GM12874 (cell line): ENCODE measurements around the gene EXOC4.

Source experiments
- TF ChIP-seq, protein P1 (sequence below): IDR thresholded peaks from 2 replicates; pipeline ENCODE4 v1.5.1; 2011; ENCODE audit warnings: low read depth, mild to moderate bottlenecking, control low read depth, low read length, moderate library complexity; ENCODE audit not compliant: insufficient read depth

The EXOC4 gene

GRCh38 chr7:133780912-133781311, 528.0 kb downstream of the EXOC4 start:
- TF ChIP-seq, protein P1, sequence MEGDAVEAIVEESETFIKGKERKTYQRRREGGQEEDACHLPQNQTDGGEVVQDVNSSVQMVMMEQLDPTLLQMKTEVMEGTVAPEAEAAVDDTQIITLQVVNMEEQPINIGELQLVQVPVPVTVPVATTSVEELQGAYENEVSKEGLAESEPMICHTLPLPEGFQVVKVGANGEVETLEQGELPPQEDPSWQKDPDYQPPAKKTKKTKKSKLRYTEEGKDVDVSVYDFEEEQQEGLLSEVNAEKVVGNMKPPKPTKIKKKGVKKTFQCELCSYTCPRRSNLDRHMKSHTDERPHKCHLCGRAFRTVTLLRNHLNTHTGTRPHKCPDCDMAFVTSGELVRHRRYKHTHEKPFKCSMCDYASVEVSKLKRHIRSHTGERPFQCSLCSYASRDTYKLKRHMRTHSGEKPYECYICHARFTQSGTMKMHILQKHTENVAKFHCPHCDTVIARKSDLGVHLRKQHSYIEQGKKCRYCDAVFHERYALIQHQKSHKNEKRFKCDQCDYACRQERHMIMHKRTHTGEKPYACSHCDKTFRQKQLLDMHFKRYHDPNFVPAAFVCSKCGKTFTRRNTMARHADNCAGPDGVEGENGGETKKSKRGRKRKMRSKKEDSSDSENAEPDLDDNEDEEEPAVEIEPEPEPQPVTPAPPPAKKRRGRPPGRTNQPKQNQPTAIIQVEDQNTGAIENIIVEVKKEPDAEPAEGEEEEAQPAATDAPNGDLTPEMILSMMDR = no peak

DNA sequence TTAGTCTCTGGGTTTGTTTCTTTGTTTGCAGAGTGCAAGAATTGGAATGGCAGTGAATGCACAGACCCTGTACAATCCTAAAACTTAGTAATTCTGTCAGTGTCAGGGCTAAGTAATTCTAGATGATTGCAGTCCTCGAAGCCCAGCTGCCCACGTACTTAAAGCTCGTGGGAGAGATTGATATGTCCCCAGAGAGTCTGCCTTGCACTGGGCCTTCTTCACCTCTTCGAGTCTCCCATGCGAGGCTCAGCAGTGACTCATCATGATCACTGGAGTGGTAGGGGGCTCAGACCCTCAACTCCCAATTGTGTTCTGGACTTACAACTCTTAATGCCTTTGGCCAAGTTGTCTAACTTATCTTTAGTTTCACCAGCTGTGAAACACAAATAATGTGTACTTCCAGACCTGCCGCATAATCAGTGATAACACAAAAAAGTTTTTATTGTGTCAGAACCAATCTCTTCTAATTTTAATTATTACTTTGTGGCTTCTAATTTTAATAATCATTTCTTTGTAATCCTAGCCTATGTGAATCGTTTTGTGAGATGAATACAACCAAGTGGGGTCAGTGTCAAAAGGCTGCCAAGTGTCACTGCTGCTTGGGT, 528.7 kb downstream of the EXOC4 start:
- TF ChIP-seq, protein P1 = no peak

DNA sequence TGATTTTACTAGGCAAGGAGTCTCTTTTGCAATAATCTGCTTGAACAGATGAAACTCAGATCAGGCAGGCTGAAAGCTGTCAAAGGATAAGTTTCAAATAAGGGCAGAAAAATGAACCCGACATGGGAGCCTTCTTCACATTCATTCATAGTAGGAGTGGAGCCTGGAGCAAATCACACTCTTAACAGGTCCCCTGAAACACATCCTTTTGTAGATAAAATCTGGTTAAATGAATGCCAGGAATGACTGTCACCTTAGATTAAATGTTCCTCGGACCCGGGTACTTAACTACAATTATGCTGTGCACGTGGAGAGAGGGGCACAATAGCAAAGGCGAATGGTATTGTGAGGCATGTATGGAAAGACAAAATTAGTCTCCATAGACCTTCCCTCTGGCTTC, 529.6 kb downstream of the EXOC4 start:
- TF ChIP-seq, protein P1 = no peak

DNA sequence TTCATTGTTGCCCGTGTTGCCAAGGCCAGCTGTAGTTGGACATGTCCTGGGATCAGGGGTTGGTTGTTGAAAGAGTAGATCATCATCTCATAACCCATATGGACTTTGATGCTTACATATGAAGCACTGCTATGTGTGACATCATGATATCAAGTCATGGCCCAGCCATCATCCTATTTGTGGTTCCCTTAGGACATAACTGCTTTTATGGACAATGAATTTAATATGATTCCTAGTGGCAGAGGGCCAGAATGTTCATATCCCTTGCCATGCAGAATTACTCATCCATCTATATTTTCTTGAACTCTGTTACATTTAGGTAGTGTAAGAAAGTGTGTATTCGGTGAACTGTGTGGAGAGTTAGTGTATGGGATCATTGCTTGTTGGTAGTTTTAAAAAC, 530.4 kb downstream of the EXOC4 start:
- TF ChIP-seq, protein P1 = no peak

GRCh38 chr7:133784486-133785001, 531.7 kb downstream of the EXOC4 start:
- TF ChIP-seq, protein P1 = no peak

DNA sequence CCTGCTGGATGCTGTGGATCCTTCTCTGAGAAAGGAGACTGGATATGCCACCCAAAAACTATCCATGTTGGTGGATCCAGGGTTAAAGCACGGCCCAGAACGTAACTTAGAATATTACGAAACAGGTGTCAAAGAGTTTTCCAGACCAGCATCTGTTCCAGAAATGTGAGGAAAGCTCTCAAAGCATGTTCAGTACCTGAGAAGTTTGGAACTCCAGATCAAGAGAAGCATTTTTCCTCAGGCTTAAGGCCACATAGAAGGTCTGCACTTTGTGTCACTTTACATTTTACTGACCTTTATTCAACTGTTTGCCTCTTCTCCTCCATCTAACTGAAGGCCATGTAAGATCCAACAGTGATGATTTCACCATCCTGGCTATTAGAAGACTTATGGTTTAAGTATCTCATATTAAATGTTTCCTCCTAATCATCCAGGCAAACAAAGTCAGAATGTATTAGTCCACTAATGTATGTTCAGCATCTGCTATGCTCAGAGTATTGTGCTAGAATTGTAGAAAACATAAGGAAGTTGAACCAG, 533.6 kb downstream of the EXOC4 start:
- TF ChIP-seq, protein P1 = no peak

DNA sequence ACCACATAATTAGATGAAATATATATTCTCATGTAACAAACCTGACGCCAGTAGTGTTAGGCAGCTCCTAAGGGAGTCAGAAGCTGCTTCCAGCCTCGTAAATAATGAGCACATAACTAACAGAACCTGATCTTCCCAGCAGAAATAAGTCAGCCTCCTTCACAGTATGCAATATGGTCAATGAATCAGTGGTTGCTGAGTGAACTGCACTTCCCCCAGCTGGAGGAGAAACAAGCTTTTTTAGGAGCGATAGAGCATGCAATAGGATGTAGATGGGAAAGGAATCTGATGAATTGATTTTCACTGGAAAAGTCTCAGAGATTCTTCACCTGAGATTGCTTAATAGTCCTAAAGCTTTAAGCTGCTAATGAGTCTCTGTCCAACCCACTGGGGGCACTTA, 537.1 kb downstream of the EXOC4 start:
- TF ChIP-seq, protein P1 = no peak
